Endodermal cell (in vitro differentiated cells): ENCODE results near the gene ALDH6A1. TPM values are rescaled to one million over a fixed set of nuclear protein-coding genes. Genes with fewer than 3 reads are reported as not detected.
A peak's percentile ranks its signal among the peaks of the same experiment; 100 is the strongest.

Experiments
- DNase-seq: peaks from one replicate; pipeline ENCODE4 v3.0.0-alpha.2; 2017
- H3K27ac ChIP-seq: 2 replicates; pipeline ENCODE4 v1.5.1; 2013; ENCODE audit warnings: mild to moderate bottlenecking, low read depth, low read length, moderate library complexity
- H3K27me3 ChIP-seq: 2 replicates; pipeline ENCODE4 v1.6.1; 2013; ENCODE audit warnings: mild to moderate bottlenecking, low read length, moderate library complexity; ENCODE audit not compliant: insufficient read depth, control insufficient read depth, poor library complexity, severe bottlenecking
- H3K36me3 ChIP-seq: 2 replicates; pipeline ENCODE4 v1.7.0; 2013; ENCODE audit warnings: mild to moderate bottlenecking, low read length, moderate library complexity; ENCODE audit not compliant: control insufficient read depth, insufficient read depth
- H3K4me1 ChIP-seq: one replicate; pipeline ENCODE4 v1.7.0; 2013; ENCODE audit warnings: low read length; ENCODE audit not compliant: control insufficient read depth, insufficient read depth
- H3K4me3 ChIP-seq: 2 replicates; pipeline ENCODE4 v1.5.1; 2013; ENCODE audit warnings: mild to moderate bottlenecking, low read length, moderate library complexity
- H3K9ac ChIP-seq: 2 replicates; pipeline ENCODE4 v1.6.1; 2013; ENCODE audit warnings: mild to moderate bottlenecking, low read length, moderate library complexity; ENCODE audit not compliant: poor library complexity, severe bottlenecking; ENCODE audit errors: extremely low read depth
- H3K9me3 ChIP-seq: 2 replicates; pipeline ENCODE4 v1.6.1; 2013; ENCODE audit warnings: mild to moderate bottlenecking, low read length, moderate library complexity; ENCODE audit not compliant: control insufficient read depth
- H3K27ac Mint-ChIP-seq: 2 replicates; pipeline ENCODE4 v1.8.0; 2020; ENCODE audit warnings: mixed read lengths
- H3K27me3 Mint-ChIP-seq: 2 replicates; pipeline ENCODE4 v1.8.0; 2021; ENCODE audit warnings: mild to moderate bottlenecking, mixed read lengths; ENCODE audit not compliant: insufficient read depth
- H3K36me3 Mint-ChIP-seq: 2 replicates; pipeline ENCODE4 v1.8.0; 2020; ENCODE audit warnings: low read depth, mixed read lengths
- H3K4me1 Mint-ChIP-seq: 2 replicates; pipeline ENCODE4 v1.8.0; 2020; ENCODE audit warnings: mixed read lengths
- H3K4me3 Mint-ChIP-seq: 2 replicates; pipeline ENCODE4 v1.8.0; 2020; ENCODE audit warnings: mild to moderate bottlenecking, moderate library complexity, mixed read lengths
- H3K9me3 Mint-ChIP-seq: 2 replicates; pipeline ENCODE4 v1.8.0; 2020; ENCODE audit warnings: mild to moderate bottlenecking, mixed read lengths
- WGBS, 2 experiments: methylation state at CpG; one replicate each; pipeline versions ENCODE4 v1.1.5 to v1.1.7; 2013; ENCODE audit warnings: missing lambda C conversion rate in 2 of 2, mixed read lengths in 1 of 2; ENCODE audit not compliant: insufficient coverage in 1 of 2, insufficient read length in 1 of 2; 5-methylcytosine and 5-hydroxymethylcytosine counted together
- total RNA-seq, 2 donors: library from RNA; stranded (reverse); fragmentation: NEBNext Ultra II Directional in 1 of 2; extraction: Animal tissue kit (Norgen Biotek cat#: 25700) in 1 of 2; gene quantifications; 2 replicates in 1 of 2; 3 replicates in 1 of 2; pipeline ENCODE4 v1.2.1, GENCODE V29; 2021
- TF ChIP-seq, protein P1 (sequence below): fragments of 200-600 bp; sonication (generic); conservative IDR thresholded peaks from 2 replicates; pipeline ENCODE4 v1.5.0; 2021; ENCODE audit warnings: antibody characterized with exemption, mild to moderate bottlenecking

The ALDH6A1 gene
- total RNA-seq, 2 donors from 2014 or later = 62.0 to 66.2 TPM

- no peaks in the 10 kb centered on the region for H3K36me3 Mint-ChIP-seq
- no peak overlapping the region for H3K27ac Mint-ChIP-seq
- Histone ChIP-seq H3K4me3 (no peak overlapping the region), H3K27me3 (no peaks in the 10 kb centered on the region), H3K36me3 (no peaks in the 10 kb centered on the region), H3K27ac (no peak overlapping the region), H3K9me3 (no peaks in the 10 kb centered on the region), H3K4me1 (no peaks in the 10 kb centered on the region), H3K9ac (no peak overlapping the region)
- WGBS, 2 experiments = 80 to 87% methylated on average over 1 to 2 of the region's 2 CpGs
- H3K4me1 Mint-ChIP-seq = no peaks in the 10 kb centered on the region
- H3K9me3 Mint-ChIP-seq = no peaks in the 10 kb centered on the region
- no peaks in the 10 kb centered on the region for H3K27me3 Mint-ChIP-seq
- no peak for DNase-seq
- H3K4me3 Mint-ChIP-seq = no peak overlapping the region
- TF ChIP-seq, protein P1, sequence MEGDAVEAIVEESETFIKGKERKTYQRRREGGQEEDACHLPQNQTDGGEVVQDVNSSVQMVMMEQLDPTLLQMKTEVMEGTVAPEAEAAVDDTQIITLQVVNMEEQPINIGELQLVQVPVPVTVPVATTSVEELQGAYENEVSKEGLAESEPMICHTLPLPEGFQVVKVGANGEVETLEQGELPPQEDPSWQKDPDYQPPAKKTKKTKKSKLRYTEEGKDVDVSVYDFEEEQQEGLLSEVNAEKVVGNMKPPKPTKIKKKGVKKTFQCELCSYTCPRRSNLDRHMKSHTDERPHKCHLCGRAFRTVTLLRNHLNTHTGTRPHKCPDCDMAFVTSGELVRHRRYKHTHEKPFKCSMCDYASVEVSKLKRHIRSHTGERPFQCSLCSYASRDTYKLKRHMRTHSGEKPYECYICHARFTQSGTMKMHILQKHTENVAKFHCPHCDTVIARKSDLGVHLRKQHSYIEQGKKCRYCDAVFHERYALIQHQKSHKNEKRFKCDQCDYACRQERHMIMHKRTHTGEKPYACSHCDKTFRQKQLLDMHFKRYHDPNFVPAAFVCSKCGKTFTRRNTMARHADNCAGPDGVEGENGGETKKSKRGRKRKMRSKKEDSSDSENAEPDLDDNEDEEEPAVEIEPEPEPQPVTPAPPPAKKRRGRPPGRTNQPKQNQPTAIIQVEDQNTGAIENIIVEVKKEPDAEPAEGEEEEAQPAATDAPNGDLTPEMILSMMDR = no peak
Measured at GRCh38 chr14:74042296-74042695, 42.0 kb downstream of the ALDH6A1 start.

- TF ChIP-seq, protein P1 = peak; percentile 83
- Histone ChIP-seq H3K9ac (no peak overlapping the region), H3K27me3 (no peaks in the 10 kb centered on the region), H3K27ac (no peak overlapping the region), H3K36me3 (no peaks in the 10 kb centered on the region), H3K9me3 (no peaks in the 10 kb centered on the region), H3K4me1 (no peaks in the 10 kb centered on the region), H3K4me3 (no peak overlapping the region)
- H3K27me3 Mint-ChIP-seq = no peaks in the 10 kb centered on the region
- no peaks in the 10 kb centered on the region for H3K4me1 Mint-ChIP-seq
- H3K36me3 Mint-ChIP-seq = no peaks in the 10 kb centered on the region
- no peak overlapping the region for H3K4me3 Mint-ChIP-seq
- no peak overlapping the region for H3K27ac Mint-ChIP-seq
- no peaks in the 10 kb centered on the region for H3K9me3 Mint-ChIP-seq
- no peak for DNase-seq
- 77% methylated on average over 2 of the region's 3 CpGs; no CpG with 5 or more reads in 1 of the 2 experiments for WGBS, 2 experiments
Measured at GRCh38 chr14:74038020-74038859, 46.0 kb downstream of the ALDH6A1 start.

GRCh38 chr14:74035556-74035955, 48.7 kb downstream of the ALDH6A1 start:
- 82 to 100% methylated on average over 1 to 2 of the region's 4 CpGs for WGBS, 2 experiments
- no peak overlapping the region for H3K4me3 Mint-ChIP-seq
- H3K9me3 Mint-ChIP-seq = no peaks in the 10 kb centered on the region
- no peaks in the 10 kb centered on the region for H3K9me3 ChIP-seq
- no peaks in the 10 kb centered on the region for H3K4me1 Mint-ChIP-seq
- H3K4me1 ChIP-seq = no peaks in the 10 kb centered on the region
- DNase-seq = no peak
- H3K27ac ChIP-seq = no peak overlapping the region
- TF ChIP-seq, protein P1 = no peak
- no peaks in the 10 kb centered on the region for H3K27me3 ChIP-seq
- H3K9ac ChIP-seq = no peak overlapping the region
- no peaks in the 10 kb centered on the region for H3K36me3 ChIP-seq
- no peak overlapping the region for H3K27ac Mint-ChIP-seq
- H3K27me3 Mint-ChIP-seq = no peaks in the 10 kb centered on the region
- no peak overlapping the region for H3K4me3 ChIP-seq
- H3K36me3 Mint-ChIP-seq = no peaks in the 10 kb centered on the region
